Ectodermal cell (in vitro differentiated cells): ENCODE results near the gene ADCY3.

Source experiments
- H3K27ac ChIP-seq: 2 replicates; pipeline ENCODE4 v1.7.0; 2013; ENCODE audit warnings: mild to moderate bottlenecking, low read depth, low read length; ENCODE audit not compliant: insufficient read depth, poor library complexity, severe bottlenecking
- H3K27me3 ChIP-seq: 2 replicates; pipeline ENCODE4 v1.7.0; 2013; ENCODE audit warnings: mild to moderate bottlenecking, low read length; ENCODE audit not compliant: insufficient read depth, control insufficient read depth, poor library complexity, severe bottlenecking
- H3K36me3 ChIP-seq: one replicate; pipeline ENCODE4 v1.7.0; 2013; ENCODE audit warnings: low read length; ENCODE audit not compliant: control insufficient read depth, insufficient read depth
- H3K4me1 ChIP-seq: one replicate; pipeline ENCODE4 v1.7.0; 2013; ENCODE audit warnings: low read length; ENCODE audit not compliant: control insufficient read depth, insufficient read depth
- H3K4me3 ChIP-seq: 2 replicates; pipeline ENCODE4 v1.7.0; 2013; ENCODE audit warnings: low read depth, low read length, control low read depth; ENCODE audit not compliant: insufficient read depth
- H3K9me3 ChIP-seq: 2 replicates; pipeline ENCODE4 v1.7.0; 2013; ENCODE audit warnings: mild to moderate bottlenecking, low read length, moderate library complexity; ENCODE audit not compliant: control insufficient read depth
- WGBS, 2 experiments: methylation state at CpG; one replicate each; pipeline ENCODE4 v1.1.7; 2013; ENCODE audit warnings: missing lambda C conversion rate in 2 of 2; 5-methylcytosine and 5-hydroxymethylcytosine counted together

The ADCY3 gene

DNA sequence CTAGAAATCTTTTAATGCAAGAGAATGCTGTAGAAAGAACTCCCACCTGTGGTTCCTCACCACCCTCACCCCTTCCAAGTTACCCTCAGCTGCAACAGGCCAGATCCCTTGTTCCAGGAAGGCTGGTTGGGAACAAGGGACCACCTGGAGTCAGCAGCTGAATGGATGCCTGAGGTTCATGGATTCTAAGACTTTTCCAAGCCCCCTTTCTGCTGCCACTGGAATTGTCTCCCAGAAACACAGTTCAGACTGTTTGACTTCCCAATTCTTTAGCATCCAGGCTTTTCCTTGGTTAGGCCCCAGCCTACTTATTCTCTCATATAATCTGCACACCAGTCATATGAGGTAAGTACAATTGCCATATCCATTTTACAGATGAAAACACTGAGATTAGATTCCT, 8.0 kb upstream of the ADCY3 start:
- no peaks in the 10 kb centered on the region for H3K27me3 ChIP-seq
- H3K9me3 ChIP-seq: no peaks in the 10 kb centered on the region
- no peak overlapping the region for H3K4me3 ChIP-seq
- no peak overlapping the region for H3K27ac ChIP-seq
- H3K4me1 ChIP-seq: peaks cover 7% of the 10 kb centered on the region
- H3K36me3 ChIP-seq: no peaks in the 10 kb centered on the region

DNA sequence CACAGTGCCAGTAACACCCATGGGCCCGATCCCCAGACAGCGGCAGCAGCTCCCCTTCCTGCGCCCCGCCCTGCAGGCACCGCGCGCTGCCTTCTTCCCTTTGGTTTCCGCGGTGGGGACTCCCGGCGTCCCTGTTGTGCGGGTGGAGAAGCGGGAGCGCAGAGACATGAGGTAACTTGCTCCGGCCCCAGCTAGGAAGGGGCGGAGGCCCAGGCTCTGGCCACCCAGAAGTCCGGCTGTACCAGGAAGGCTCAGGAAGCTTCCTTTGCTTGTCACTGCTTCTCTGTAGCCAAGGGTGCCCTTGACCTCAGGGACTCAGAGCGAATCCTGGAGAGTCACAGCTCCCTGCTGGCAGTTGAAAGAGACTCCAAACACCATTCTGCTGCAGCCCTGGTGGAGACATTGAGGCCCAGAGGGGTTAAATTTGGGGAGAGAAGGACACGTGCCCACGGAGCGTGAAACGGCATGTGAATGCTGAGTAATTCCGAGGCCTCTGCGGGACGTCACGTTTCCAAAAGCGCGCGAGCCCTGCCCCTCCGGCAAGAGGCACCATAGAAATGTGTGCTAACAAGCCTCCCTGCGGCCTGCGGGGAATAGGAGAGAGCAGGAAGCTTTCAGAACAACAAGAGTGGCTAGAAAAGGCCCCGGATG, 6.7 kb upstream of the ADCY3 start:
- no peaks in the 10 kb centered on the region for H3K9me3 ChIP-seq
- 65 to 68% methylated on average over 33 of the region's 33 CpGs for WGBS, 2 experiments
- no peaks in the 10 kb centered on the region for H3K27me3 ChIP-seq
- no peaks in the 10 kb centered on the region for H3K36me3 ChIP-seq
- peaks cover 7% of the 10 kb centered on the region for H3K4me1 ChIP-seq
- H3K4me3 ChIP-seq: no peak overlapping the region
- no peak overlapping the region for H3K27ac ChIP-seq

DNA sequence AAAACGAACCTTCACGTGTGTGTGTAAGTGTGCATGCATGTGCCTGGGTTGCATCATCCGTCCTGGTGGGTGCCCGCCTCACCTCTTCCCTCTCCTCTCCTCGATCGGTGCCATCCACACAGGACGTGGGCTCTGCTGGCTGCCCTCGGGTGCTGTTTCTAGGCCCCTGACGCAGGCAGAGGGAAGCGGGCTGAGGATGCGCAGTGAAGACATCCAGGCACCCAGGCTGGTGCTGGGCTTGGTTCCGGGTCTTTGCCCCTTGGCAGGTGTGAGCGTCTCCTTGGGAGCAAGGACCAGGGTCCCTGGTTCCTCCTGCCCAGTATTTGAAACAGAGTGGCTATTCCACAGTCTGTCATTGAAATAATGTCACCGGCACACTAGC, 6.2 kb upstream of the ADCY3 start:
- Histone ChIP-seq H3K9me3 (no peaks in the 10 kb centered on the region), H3K36me3 (no peaks in the 10 kb centered on the region), H3K4me3 (no peak overlapping the region), H3K4me1 (peaks cover 7% of the 10 kb centered on the region), H3K27me3 (no peaks in the 10 kb centered on the region), H3K27ac (no peak overlapping the region)
- WGBS, 2 experiments: 94 to 95% methylated on average over 14 of the region's 14 CpGs

DNA sequence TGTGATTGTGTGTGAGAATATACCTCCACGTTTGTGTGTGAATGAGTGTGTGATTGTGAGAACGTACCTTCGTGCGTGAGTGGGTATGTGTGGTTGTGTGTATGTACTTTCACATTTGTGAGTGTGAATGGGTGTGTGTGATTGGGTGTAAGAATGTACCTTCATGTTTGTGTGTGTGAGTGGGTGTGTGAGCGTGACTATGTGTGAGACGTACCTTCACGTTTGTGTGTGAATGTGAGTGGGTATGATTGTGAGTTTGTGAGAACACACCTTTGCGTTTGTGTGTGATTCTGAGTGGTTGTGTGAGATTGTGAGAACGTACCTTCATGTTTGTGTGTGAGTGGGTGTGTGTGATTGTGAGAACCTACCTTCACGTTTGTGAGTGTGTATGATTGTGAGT, 5.8 kb upstream of the ADCY3 start:
- no peak overlapping the region for H3K4me3 ChIP-seq
- H3K9me3 ChIP-seq: no peaks in the 10 kb centered on the region
- 94 to 96% methylated on average over 10 of the region's 10 CpGs for WGBS, 2 experiments

DNA sequence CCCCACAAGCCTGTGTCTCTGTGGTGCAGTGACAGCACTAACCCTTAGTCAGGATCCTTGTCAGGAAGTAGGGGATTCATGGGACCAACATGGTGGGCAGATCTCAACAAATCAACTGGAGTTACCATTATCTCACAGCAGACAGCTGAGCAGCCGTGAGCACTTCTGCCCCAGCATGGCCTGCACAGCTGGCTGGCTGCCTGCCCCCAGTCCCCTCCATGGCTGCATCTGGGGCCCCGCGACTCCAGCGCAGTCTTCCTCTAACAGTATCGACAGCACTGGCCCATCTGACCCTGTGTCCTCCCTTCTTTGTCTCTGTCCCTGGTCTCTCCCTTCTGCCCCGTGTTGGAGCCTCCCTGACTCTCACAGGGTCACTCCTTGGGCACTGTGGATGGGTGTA, 4.7 kb upstream of the ADCY3 start:
- WGBS, 2 experiments: 88 to 94% methylated on average over 6 of the region's 6 CpGs
- H3K36me3 ChIP-seq: no peaks in the 10 kb centered on the region
- peaks cover 9% of the 10 kb centered on the region for H3K27me3 ChIP-seq
- peaks cover 7% of the 10 kb centered on the region for H3K4me1 ChIP-seq
- H3K9me3 ChIP-seq: no peaks in the 10 kb centered on the region
- H3K27ac ChIP-seq: no peak overlapping the region
- H3K4me3 ChIP-seq: no peak overlapping the region

More for the DNA sequence above, 5.8 kb upstream of the ADCY3 start:
- H3K36me3 ChIP-seq: no peaks in the 10 kb centered on the region
- no peak overlapping the region for H3K27ac ChIP-seq
- peaks cover 7% of the 10 kb centered on the region for H3K4me1 ChIP-seq
- peaks cover 4% of the 10 kb centered on the region for H3K27me3 ChIP-seq

DNA sequence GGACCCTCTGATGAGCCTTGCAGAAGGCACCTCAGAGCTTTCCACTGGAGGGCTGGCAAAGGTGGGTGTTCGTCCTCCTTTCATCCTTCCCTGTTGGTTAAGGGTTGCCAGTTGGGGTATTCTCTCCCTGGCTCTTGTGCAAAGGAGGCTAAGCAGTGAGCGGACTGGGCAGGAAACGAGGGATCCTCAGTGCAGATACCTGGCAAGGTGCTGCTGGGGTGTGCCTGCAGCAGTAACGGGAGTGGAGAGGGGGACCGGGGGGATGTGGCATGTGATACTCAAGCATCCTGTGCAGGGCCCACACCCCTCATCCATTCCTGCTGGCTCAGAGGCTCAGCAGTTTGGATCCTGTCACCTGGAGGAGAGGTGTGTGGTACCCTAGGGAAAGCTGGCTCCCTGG, 4.2 kb upstream of the ADCY3 start:
- peaks cover 9% of the 10 kb centered on the region for H3K4me1 ChIP-seq
- no peaks in the 10 kb centered on the region for H3K9me3 ChIP-seq
- H3K36me3 ChIP-seq: no peaks in the 10 kb centered on the region
- H3K27me3 ChIP-seq: peaks cover 13% of the 10 kb centered on the region
- 94 to 96% methylated on average over 5 of the region's 5 CpGs for WGBS, 2 experiments
- H3K27ac ChIP-seq: no peak overlapping the region
- H3K4me3 ChIP-seq: no peak overlapping the region

DNA sequence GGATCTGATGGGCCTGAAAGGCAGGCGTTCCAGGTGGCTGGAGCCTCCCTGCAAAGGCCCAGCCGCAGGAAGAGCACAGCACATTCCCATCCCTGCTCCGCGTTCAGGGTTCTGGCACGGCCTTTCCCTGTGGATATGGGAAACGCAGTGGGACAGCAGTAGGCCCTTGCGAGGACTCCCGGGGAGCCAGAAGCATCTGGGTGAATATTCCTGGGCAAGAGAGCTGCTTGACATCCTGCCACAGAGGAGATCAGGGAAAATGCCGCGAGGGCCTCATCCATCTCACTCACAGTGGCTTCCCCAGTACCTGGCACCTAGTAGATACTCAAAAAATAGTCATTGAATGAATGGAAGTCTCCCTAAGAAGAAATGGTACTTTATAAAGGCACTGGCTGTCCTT, 3.1 kb upstream of the ADCY3 start:
- 92 to 93% methylated on average over 10 of the region's 10 CpGs for WGBS, 2 experiments
- Histone ChIP-seq H3K27me3 (peaks cover 13% of the 10 kb centered on the region), H3K4me3 (no peak overlapping the region), H3K36me3 (no peaks in the 10 kb centered on the region), H3K27ac (no peak overlapping the region), H3K9me3 (no peaks in the 10 kb centered on the region), H3K4me1 (peaks cover 20% of the 10 kb centered on the region)

DNA sequence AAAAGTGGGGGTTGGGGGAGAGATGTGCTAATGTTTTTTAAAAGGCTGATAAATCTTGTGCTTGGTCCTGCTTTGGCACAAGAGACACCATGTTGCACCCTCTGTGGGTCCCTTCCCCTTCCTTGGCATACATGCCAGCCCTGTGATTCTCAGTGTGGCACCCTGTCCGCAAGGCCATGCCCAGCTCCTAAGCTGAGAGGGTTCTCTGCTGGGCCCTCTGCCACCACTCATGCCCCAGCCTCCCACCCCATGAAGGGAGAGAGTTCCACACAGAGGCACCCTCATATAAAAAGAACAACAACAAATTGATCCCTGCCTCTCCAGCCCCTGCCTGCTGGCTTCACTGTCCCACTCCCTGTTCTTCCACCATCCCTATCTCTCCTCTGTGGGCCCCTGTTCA, 2.5 kb upstream of the ADCY3 start:
- no peaks in the 10 kb centered on the region for H3K36me3 ChIP-seq
- 97 to 100% methylated on average over 1 of the region's 1 CpG for WGBS, 2 experiments
- peaks cover 13% of the 10 kb centered on the region for H3K27me3 ChIP-seq
- no peak overlapping the region for H3K27ac ChIP-seq
- no peak overlapping the region for H3K4me3 ChIP-seq
- no peaks in the 10 kb centered on the region for H3K9me3 ChIP-seq
- peaks cover 20% of the 10 kb centered on the region for H3K4me1 ChIP-seq

DNA sequence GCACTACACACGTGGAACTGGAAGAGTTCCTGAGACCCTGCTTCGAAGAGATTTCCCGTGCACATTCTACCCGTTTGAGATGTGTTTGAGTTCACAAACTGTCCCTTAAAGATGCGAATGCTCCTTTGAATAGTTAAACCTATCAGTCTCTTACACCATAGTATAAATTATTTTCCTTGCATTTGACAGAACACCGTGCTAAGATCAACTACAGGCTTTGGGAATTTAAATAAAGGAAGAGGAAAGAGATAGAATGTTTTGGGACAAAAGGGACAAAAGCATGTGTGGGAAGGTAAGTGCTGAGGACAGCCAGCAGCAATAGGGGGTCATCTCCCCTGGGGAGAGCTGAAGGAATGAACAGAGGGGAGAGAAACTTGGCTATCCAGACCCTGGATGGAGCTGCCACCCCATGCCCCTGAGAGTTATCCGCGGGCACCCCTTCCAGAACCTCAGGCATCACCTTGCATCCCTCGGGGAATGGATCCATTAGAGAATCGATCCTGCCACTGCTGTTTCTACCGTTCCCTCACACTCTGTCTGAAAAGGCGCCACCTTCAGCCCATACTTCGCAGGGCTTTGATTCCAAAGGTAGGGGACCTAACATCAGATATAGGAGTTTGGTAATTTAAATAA, 888 bp upstream of the ADCY3 start:
- H3K9me3 ChIP-seq: no peaks in the 10 kb centered on the region
- peaks cover 13% of the 10 kb centered on the region for H3K4me1 ChIP-seq
- H3K27ac ChIP-seq: no peak overlapping the region
- H3K4me3 ChIP-seq: peak overlapping the region; percentile 51
- 30 to 36% methylated on average over 12 to 13 of the region's 13 CpGs for WGBS, 2 experiments
- H3K36me3 ChIP-seq: no peaks in the 10 kb centered on the region
- peaks cover 13% of the 10 kb centered on the region for H3K27me3 ChIP-seq

DNA sequence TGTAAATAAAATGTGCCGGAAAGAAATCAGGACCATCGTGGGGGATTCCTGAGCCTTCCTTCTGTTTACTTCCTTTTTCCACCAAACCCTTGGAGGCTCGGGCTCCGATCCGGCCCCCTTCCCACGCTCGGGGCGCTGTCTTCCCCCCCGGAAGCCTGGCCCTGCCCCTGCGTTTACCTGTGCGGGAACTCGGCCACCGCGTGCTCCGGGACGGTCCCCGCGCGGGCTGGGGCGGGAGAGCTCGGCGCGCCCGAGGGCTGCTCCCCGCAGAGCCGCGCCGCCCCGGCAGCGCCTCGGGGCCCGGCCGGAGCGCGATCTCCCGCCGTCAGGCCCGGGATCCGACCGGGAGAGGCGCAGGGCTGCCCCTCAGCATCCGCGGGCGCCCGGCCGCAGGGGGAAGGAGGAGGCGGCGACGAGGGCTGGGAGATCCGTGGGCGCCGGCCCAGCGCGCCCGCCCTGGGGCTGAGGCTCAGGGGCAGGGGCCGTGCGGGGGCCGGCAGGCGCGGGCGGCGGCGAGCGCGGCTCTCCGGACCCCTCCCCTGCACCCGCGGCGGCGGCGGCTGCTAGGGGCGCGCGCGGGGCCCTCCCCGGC, 435 bp downstream of the ADCY3 start:
- Histone ChIP-seq H3K27ac (no peak overlapping the region), H3K9me3 (no peaks in the 10 kb centered on the region)
- 2% methylated on average over 76 of the region's 76 CpGs for WGBS, 2 experiments

More for the DNA sequence above, 435 bp downstream of the ADCY3 start:
- Histone ChIP-seq H3K27me3 (peaks cover 13% of the 10 kb centered on the region), H3K4me3 (peak overlapping the region; percentile 51), H3K36me3 (no peaks in the 10 kb centered on the region), H3K4me1 (peaks cover 13% of the 10 kb centered on the region)
